Coronary artery (tissue), 2 donors: ENCODE results near the gene TTC21A.
A peak's percentile ranks its signal among the peaks of the same experiment; 100 is the strongest.

ENCODE experiments used
- DNase-seq: peaks from one replicate; pipeline ENCODE4 v3.0.0-alpha.2; 2017; ENCODE audit warnings: low spot score
- H3K27ac ChIP-seq, 2 donors: fragments of 200-600 bp; sonication (generic); one replicate each; pipeline ENCODE4 v1.5.1; 2016 to 2019
- H3K4me3 ChIP-seq: fragments of 200-600 bp; sonication (generic); 2 replicates; pipeline ENCODE4 v1.5.1; 2016; ENCODE audit warnings: mild to moderate bottlenecking, moderate library complexity
- TF ChIP-seq, protein P1 (sequence below): fragments of 200-600 bp; sonication (generic); IDR thresholded peaks from one replicate; pipeline ENCODE4 v1.5.1; 2019; ENCODE audit warnings: antibody characterized with exemption

TTC21A gene

DNA sequence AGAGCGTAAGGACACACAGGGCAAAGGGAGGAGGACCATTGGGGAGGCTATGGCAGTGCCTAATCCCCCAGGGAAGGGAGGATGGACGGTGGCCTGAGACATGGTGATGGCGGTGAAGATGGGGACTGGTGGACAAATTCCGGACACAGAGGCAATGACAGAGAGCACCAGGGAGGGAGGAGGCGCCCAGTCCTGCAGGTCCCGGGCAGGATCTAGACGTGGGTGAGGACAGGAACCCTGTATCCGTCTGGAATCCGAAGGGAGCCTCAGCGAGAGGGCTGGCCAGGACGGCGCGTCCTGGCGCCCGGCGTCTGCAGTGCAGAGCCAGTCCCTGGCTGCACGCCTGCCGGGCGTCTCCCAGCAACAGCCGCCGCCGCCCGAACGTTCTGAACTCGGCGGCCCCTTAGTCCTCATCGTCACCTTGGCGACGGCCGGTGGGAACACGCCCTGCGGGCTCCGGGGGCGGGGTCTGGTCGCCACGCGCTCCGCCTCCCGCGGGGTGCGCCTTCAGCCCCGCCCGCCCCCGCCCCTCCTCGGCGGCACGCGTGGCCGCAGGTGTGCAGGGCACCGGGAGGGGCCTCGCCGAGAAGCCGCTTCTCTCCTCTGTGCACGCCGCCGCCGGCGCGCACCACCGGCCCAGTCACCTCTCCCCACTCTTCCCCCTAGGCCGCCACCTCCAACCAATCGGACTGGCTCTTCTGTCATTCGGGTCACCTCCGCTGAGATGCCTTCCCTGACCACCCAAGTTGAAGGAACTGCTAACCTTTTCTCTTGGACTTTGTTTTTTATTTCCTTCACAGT lies 73.3 kb downstream of the TTC21A start:
- TF ChIP-seq, protein P1, sequence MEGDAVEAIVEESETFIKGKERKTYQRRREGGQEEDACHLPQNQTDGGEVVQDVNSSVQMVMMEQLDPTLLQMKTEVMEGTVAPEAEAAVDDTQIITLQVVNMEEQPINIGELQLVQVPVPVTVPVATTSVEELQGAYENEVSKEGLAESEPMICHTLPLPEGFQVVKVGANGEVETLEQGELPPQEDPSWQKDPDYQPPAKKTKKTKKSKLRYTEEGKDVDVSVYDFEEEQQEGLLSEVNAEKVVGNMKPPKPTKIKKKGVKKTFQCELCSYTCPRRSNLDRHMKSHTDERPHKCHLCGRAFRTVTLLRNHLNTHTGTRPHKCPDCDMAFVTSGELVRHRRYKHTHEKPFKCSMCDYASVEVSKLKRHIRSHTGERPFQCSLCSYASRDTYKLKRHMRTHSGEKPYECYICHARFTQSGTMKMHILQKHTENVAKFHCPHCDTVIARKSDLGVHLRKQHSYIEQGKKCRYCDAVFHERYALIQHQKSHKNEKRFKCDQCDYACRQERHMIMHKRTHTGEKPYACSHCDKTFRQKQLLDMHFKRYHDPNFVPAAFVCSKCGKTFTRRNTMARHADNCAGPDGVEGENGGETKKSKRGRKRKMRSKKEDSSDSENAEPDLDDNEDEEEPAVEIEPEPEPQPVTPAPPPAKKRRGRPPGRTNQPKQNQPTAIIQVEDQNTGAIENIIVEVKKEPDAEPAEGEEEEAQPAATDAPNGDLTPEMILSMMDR, result no peak
- peak; percentile 96 for DNase-seq
- Histone ChIP-seq H3K27ac (peak overlapping the region; percentile 94 to 96), H3K4me3 (peak overlapping the region; percentile 72)

DNA sequence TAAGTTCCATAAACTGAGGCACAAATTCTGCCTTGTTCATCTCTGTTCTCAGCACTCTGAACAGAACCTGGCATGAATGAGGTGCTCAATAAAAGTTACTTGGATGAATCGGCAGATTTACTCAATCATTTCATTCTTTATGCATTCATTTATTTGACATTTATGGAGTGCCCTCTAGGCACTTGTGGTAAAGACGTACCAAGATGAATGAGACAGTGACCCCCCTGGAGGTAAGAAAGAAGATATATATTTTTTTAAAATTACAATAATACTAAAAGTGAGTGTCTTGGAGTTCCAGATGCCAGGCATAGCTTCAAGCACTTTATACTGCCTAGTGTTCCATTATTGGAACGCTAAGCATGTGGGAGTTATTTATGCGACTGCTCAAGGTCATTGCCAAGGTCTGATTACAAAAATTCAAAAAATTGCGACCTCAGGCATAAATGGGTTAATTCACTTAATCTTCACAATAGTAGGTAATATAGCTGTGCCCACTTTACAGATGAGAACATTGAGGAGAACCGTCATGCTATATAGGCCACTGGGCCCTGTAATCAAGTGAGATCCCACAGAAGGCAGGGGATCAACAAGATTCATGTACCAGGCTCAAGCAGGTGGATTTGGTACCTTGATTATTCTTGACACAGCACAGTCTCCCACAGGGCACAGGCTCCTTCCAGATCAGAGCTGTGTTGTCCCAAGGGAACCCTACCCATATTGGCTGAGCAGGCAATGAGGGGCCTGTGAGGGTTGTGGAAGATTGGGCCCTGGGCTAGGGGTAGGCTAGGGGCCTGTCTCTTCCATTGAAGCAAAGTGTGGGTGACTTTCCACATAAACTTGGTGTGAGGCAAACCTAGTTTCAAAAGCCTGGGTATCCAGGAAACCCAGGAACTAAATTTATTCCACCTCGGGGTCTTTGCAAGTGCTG lies 74.2 kb downstream of the TTC21A start:
- H3K27ac ChIP-seq, result peak overlapping the region; percentile 94 to 96
- peak overlapping the region; percentile 72 for H3K4me3 ChIP-seq
- DNase-seq, result no peak
- TF ChIP-seq, protein P1, result no peak

DNA sequence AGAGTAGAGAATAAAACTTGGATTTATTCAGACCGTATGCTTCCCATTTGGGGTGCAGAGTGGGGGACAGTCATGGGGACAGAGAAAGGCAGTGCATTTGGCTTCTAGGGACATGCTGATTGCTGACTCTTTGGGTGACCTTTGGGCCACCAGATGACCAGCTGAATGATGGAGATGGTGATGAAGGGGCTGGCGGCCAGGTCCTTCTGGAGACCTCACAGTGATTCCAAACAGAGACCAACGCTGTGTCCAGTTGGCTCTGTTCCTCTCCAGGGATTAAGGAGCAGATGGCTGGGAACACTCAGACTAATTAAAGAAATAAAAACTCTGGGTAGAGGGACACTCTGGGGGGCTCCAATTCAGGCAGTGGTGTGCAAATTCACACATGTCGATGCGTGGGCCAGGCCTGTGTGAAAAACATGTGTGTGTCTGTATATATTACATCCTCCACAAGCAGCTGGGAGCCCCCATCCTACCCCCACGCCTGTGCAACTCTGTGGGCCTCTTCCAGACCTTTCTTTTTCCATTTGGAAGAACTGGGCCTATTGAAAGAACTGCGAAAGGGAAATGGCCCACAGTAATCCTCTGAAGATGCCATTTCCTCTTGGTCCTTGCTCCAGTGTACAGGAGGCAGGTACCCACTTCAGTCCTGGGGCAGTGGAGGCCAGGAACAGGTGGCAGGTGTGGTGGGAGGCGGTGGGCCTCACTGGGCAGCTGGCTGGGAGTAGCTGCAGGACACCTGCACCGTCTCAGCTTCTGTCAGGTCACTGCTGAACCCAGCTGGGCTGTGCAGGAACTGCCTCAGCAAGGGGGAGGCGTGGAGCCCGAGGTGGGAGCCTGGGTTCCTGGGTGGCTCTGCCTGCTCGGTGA lies 76.0 kb downstream of the TTC21A start:
- no peak for DNase-seq
- peak overlapping the region; percentile 32 to 96 for H3K27ac ChIP-seq
- TF ChIP-seq, protein P1, result no peak

DNA sequence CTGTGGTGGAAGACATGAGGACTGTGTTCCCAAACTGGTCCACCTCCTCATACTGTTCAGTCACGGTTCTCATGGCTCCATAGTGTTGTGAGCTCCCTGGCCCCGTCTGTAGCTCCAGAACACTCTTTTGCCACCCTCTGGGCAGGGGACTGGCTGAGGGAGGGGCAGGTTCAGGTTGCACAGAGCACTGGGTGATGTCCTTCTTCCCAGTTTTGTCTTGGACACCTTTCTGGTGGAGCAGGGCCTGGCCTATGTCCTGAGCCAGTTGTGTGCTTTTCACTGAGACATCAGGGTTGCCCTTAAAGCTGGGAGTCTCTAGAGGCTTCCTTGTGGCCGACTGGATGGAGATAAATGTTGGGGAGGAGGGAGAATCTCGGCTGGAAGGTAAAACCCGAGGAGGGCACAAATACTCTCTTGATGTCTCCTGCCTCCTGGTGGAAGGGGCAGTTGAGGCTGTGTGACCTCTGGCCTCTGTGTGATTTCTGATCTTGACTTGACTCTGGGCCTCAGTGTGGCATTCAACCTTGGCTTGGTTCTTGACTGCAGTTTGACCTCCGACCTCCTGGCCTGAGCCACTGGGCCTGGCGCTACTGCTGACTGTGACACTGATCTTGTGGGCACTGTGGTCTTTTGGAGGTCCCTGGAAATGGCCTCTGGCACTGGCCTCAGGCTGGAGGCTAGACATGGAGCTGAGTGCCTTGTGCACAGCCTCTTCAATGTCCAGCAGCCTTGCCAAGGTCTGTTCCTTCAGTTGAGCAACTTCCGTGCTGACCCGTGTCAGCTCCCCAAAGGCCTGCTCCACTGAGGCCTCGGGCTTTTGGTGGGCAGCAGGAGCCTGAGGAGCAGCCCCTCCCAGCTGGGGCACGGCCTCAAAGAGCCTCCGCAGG lies 76.8 kb downstream of the TTC21A start:
- TF ChIP-seq, protein P1, result no peak
- no peak overlapping the region for H3K4me3 ChIP-seq
- H3K27ac ChIP-seq, result peak overlapping the region in 1 of 2 donors; percentile 16
- DNase-seq, result no peak

More for the DNA sequence above, 76.0 kb downstream of the TTC21A start:
- H3K4me3 ChIP-seq, result no peak overlapping the region

DNA sequence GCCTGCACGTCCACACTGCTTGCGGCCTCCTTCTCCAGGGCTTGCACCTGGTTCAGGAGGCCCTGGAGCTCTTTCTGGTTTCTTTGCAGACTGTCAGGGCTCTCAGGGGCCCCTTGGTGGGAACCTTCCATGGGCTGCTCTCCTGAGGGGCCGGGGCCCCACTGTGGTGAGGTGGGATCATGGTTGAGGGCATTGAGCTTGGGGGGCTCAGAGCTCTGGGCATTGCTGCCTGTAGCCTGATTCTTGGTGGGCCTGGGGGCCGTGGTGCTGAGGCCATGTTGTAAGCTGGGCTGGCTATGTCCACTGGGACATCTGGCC lies 77.4 kb downstream of the TTC21A start:
- DNase-seq, result no peak
- Histone ChIP-seq H3K27ac (no peak overlapping the region), H3K4me3 (no peak overlapping the region)
- TF ChIP-seq, protein P1, result no peak
